Neuronal stem cell (in vitro differentiated cells): ENCODE results near the gene KRT2.

Source experiments
- DNase-seq: peaks from one replicate; pipeline ENCODE4 v3.0.0-alpha.2; 2013; ENCODE audit warnings: low spot score
- H2AFZ ChIP-seq: one replicate; pipeline ENCODE4 v1.6.1; 2013; ENCODE audit warnings: mild to moderate bottlenecking, low read length, inconsistent platforms
- H2AK5ac ChIP-seq: 2 replicates; pipeline ENCODE4 v1.6.1; 2013; ENCODE audit warnings: low read depth, mild to moderate bottlenecking, inconsistent platforms, low read length, moderate library complexity, mixed read lengths
- H2BK120ac ChIP-seq: 2 replicates; pipeline ENCODE4 v1.6.1; 2013; ENCODE audit warnings: low read depth, mild to moderate bottlenecking, inconsistent platforms, low read length, moderate library complexity, mixed read lengths
- H2BK12ac ChIP-seq: one replicate; pipeline ENCODE4 v1.6.1; 2013; ENCODE audit warnings: low read length, inconsistent platforms
- H2BK15ac ChIP-seq: 2 replicates; pipeline ENCODE4 v1.6.1; 2013; ENCODE audit warnings: mild to moderate bottlenecking, low read length, inconsistent platforms, mixed read lengths
- H2BK5ac ChIP-seq: one replicate; pipeline ENCODE4 v1.6.1; 2013; ENCODE audit warnings: inconsistent platforms, mild to moderate bottlenecking, low read length, moderate library complexity
- H3K14ac ChIP-seq: one replicate; pipeline ENCODE4 v1.6.1; 2013; ENCODE audit warnings: low read length, inconsistent platforms
- H3K18ac ChIP-seq: 2 replicates; pipeline ENCODE4 v1.6.1; 2013; ENCODE audit warnings: low read length, inconsistent platforms
- H3K23ac ChIP-seq: 2 replicates; pipeline ENCODE4 v1.6.1; 2013; ENCODE audit warnings: low read depth, mild to moderate bottlenecking, mixed read lengths, low read length, inconsistent platforms; ENCODE audit not compliant: poor library complexity
- H3K27ac ChIP-seq: replicated peaks from 3 replicates; pipeline ENCODE4 v1.5.1; 2013; ENCODE audit warnings: low read length, inconsistent platforms
- H3K27me3 ChIP-seq, 3 experiments: 2 replicates each; pipeline ENCODE4 v1.6.1; 2013; ENCODE audit warnings: low read length in 3 of 3, mild to moderate bottlenecking in 2 of 3, inconsistent platforms in 1 of 3, low read depth in 1 of 3, mixed read lengths in 1 of 3, moderate library complexity in 1 of 3; ENCODE audit not compliant: control insufficient read depth in 3 of 3, insufficient read depth in 3 of 3
- H3K36me3 ChIP-seq, 2 donors: replicated peaks in 1 of 2; 2 replicates each; pipeline ENCODE4 v1.6.1; 2013; ENCODE audit warnings: low read length in 2 of 2; ENCODE audit not compliant: control insufficient read depth in 2 of 2, insufficient read depth in 2 of 2
- H3K4ac ChIP-seq: 2 replicates; pipeline ENCODE4 v1.6.1; 2013; ENCODE audit warnings: inconsistent platforms, mild to moderate bottlenecking, low read length, moderate library complexity
- H3K4me1 ChIP-seq, 2 donors: 1 replicate in 1 of 2; 2 replicates in 1 of 2; pipeline ENCODE4 v1.6.1; 2013; ENCODE audit warnings: low read length in 2 of 2, low read depth in 1 of 2; ENCODE audit not compliant: control insufficient read depth in 2 of 2, insufficient read depth in 1 of 2
- H3K4me2 ChIP-seq: one replicate; pipeline ENCODE4 v1.6.1; 2013; ENCODE audit warnings: mild to moderate bottlenecking, low read length, inconsistent platforms; ENCODE audit not compliant: insufficient read depth, poor library complexity, severe bottlenecking
- H3K4me3 ChIP-seq, 2 donors: 2 replicates each; pipeline ENCODE4 v1.5.1; 2013; ENCODE audit warnings: low read length in 2 of 2, mild to moderate bottlenecking in 2 of 2, inconsistent platforms in 1 of 2, moderate library complexity in 1 of 2
- H3K79me1 ChIP-seq: one replicate; pipeline ENCODE4 v1.6.1; 2013; ENCODE audit warnings: low read depth, mild to moderate bottlenecking, inconsistent platforms, low read length, moderate library complexity
- H3K9ac ChIP-seq: one replicate; pipeline ENCODE4 v1.6.1; 2013; ENCODE audit warnings: mild to moderate bottlenecking, low read depth, low read length, inconsistent platforms; ENCODE audit not compliant: poor library complexity
- H3K9me3 ChIP-seq, 2 donors: replicated peaks in 1 of 2; 2 replicates each; pipeline versions ENCODE3 to v1.6.1; 2013; ENCODE audit warnings: low read length in 2 of 2, mild to moderate bottlenecking in 2 of 2, inconsistent platforms in 1 of 2, low read depth in 1 of 2, mixed read lengths in 1 of 2, moderate library complexity in 1 of 2; ENCODE audit not compliant: control insufficient read depth in 2 of 2, insufficient read depth in 1 of 2
- H4K8ac ChIP-seq: one replicate; pipeline ENCODE4 v1.6.1; 2013; ENCODE audit warnings: low read depth, mild to moderate bottlenecking, inconsistent platforms, low read length, moderate library complexity
- H4K91ac ChIP-seq: one replicate; pipeline ENCODE4 v1.6.1; 2013; ENCODE audit warnings: low read length, low read depth, mild to moderate bottlenecking, inconsistent platforms; ENCODE audit not compliant: poor library complexity
- WGBS, 2 donors: extraction: QIAGEN DNeasy Blood & Tissue Kit; methylation state at CpG; one replicate each; pipeline ENCODE4 v1.1.7; 2013; ENCODE audit warnings: missing lambda C conversion rate in 2 of 2, mixed read lengths in 1 of 2; ENCODE audit not compliant: insufficient read length in 2 of 2, insufficient replicate concordance in 1 of 2; ENCODE audit errors: extremely low coverage in 2 of 2; 5-methylcytosine and 5-hydroxymethylcytosine counted together

Gene KRT2

GRCh38 chr12:52694151-52694550, 42.1 kb upstream of the KRT2 start:
- no peak overlapping the region for H3K27ac ChIP-seq
- no peak overlapping the region for H3K23ac ChIP-seq
- no peak overlapping the region for H2AFZ ChIP-seq
- no peak overlapping the region for H3K9ac ChIP-seq
- H3K79me1 ChIP-seq, result no peaks in the 10 kb centered on the region
- H3K4ac ChIP-seq, result no peak overlapping the region
- H3K4me3 ChIP-seq, result no peak overlapping the region
- no peaks in the 10 kb centered on the region for H3K9me3 ChIP-seq
- H3K4me2 ChIP-seq, result no peak overlapping the region
- H2BK120ac ChIP-seq, result no peak overlapping the region
- no peak overlapping the region for H2BK5ac ChIP-seq
- no peak overlapping the region for H2AK5ac ChIP-seq
- H2BK15ac ChIP-seq, result no peak overlapping the region
- no peak overlapping the region for H2BK12ac ChIP-seq
- H4K91ac ChIP-seq, result no peak overlapping the region
- no CpG with 5 or more reads among the region's 6 CpGs for WGBS, 2 donors
- peaks cover 0 to 41% (median 7%) of the 10 kb centered on the region in 3 experiments for H3K27me3 ChIP-seq
- no peak overlapping the region for H4K8ac ChIP-seq
- H3K18ac ChIP-seq, result no peak overlapping the region
- peaks cover 0 to 17% of the 10 kb centered on the region in 2 donors for H3K4me1 ChIP-seq
- H3K14ac ChIP-seq, result no peak overlapping the region
- no peaks in the 10 kb centered on the region for H3K36me3 ChIP-seq
- no peak for DNase-seq

DNA sequence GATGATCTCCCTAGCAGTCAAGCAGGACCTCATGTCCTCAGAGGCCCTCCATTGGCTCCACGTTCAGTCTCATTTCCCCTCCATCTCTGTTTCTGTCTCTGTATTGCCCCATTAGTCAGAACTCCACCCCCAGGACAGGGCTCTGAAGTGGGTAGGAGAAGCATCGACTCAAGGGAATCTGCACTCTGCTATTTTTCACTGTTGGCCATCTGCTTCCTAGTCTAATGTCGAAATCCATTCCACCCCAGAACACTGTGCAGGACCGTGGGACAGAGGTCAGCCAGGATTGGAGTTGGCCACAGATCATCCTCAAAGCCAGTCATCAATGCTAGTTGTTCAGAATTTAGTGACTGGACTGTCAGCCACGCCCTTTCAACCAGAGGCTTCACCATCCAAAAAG, 41.2 kb upstream of the KRT2 start:
- H2BK5ac ChIP-seq, result no peak overlapping the region
- no peaks in the 10 kb centered on the region for H3K79me1 ChIP-seq
- no peak overlapping the region for H3K14ac ChIP-seq
- no peak overlapping the region for H3K4me3 ChIP-seq
- H3K9ac ChIP-seq, result no peak overlapping the region
- no peak overlapping the region for H2AFZ ChIP-seq
- no peak overlapping the region for H3K4me2 ChIP-seq
- H3K4me1 ChIP-seq, result peaks cover 0 to 13% of the 10 kb centered on the region in 2 donors
- H2BK12ac ChIP-seq, result peak overlapping the region; percentile 61
- H3K18ac ChIP-seq, result no peak overlapping the region
- H3K27ac ChIP-seq, result no peak overlapping the region
- no peak overlapping the region for H2BK120ac ChIP-seq
- no peak for DNase-seq
- peaks cover 0 to 41% (median 7%) of the 10 kb centered on the region in 3 experiments for H3K27me3 ChIP-seq
- H3K4ac ChIP-seq, result no peak overlapping the region
- H3K36me3 ChIP-seq, result no peaks in the 10 kb centered on the region
- WGBS, 2 donors, result no CpG with 5 or more reads among the region's 5 CpGs
- peak overlapping the region; percentile 51 for H2AK5ac ChIP-seq
- H4K91ac ChIP-seq, result no peak overlapping the region
- H2BK15ac ChIP-seq, result no peak overlapping the region
- H3K9me3 ChIP-seq, result no peaks in the 10 kb centered on the region
- no peak overlapping the region for H4K8ac ChIP-seq
- peak overlapping the region; percentile 28 for H3K23ac ChIP-seq

DNA sequence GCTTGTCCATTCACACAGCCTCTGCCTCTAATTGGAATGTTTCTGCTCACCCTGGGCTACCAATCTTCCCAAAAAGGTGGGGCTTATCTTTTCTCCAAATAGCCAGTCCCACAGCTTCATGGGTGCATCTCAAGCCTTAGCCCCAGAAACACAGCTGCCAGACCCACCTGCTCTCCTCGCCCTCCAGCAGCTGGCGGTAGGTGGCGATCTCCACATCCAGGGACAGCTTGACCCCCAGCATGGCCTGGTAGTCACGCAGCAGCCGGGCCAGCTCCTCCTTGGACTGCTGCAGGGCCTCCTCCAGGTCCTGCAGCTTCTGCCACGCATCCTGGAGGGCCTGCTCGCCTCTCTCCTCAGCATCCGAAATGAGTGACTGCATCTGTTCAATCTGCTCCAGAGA, 40.2 kb upstream of the KRT2 start:
- H2BK120ac ChIP-seq, result no peak overlapping the region

GRCh38 chr12:52691841-52692150, 39.8 kb upstream of the KRT2 start:
- H3K23ac ChIP-seq, result no peak overlapping the region
- peaks cover 0 to 13% of the 10 kb centered on the region in 2 donors for H3K4me1 ChIP-seq
- H3K79me1 ChIP-seq, result no peaks in the 10 kb centered on the region
- no peak overlapping the region for H3K9ac ChIP-seq
- H4K91ac ChIP-seq, result no peak overlapping the region
- no CpG with 5 or more reads among the region's 2 CpGs for WGBS, 2 donors
- no peak overlapping the region for H2BK5ac ChIP-seq
- H3K27me3 ChIP-seq, result peaks cover 0 to 44% (median 10%) of the 10 kb centered on the region in 3 experiments
- H2BK15ac ChIP-seq, result no peak overlapping the region
- H3K36me3 ChIP-seq, result no peaks in the 10 kb centered on the region
- no peak overlapping the region for H2BK120ac ChIP-seq
- H3K14ac ChIP-seq, result no peak overlapping the region
- DNase-seq, result no peak
- H3K18ac ChIP-seq, result no peak overlapping the region
- no peak overlapping the region for H3K27ac ChIP-seq
- H3K4me2 ChIP-seq, result no peak overlapping the region
- no peak overlapping the region for H3K4me3 ChIP-seq
- H2BK12ac ChIP-seq, result no peak overlapping the region
- H2AFZ ChIP-seq, result no peak overlapping the region
- no peak overlapping the region for H4K8ac ChIP-seq
- no peak overlapping the region for H3K4ac ChIP-seq
- no peaks in the 10 kb centered on the region for H3K9me3 ChIP-seq
- no peak overlapping the region for H2AK5ac ChIP-seq

More for the DNA sequence above, 40.2 kb upstream of the KRT2 start:
- Histone ChIP-seq H2AK5ac (peak overlapping the region; percentile 51), H3K4me3 (no peak overlapping the region), H3K4ac (no peak overlapping the region), H3K36me3 (no peaks in the 10 kb centered on the region), H3K4me2 (no peak overlapping the region), H3K79me1 (no peaks in the 10 kb centered on the region), H3K9ac (no peak overlapping the region), H3K27ac (no peak overlapping the region), H2BK12ac (no peak overlapping the region), H3K4me1 (peaks cover 0 to 13% of the 10 kb centered on the region in 2 donors), H2AFZ (no peak overlapping the region), H3K9me3 (no peaks in the 10 kb centered on the region), H3K18ac (peak overlapping the region; percentile 54), H3K14ac (no peak overlapping the region), H3K27me3 (peaks cover 0 to 44% (median 10%) of the 10 kb centered on the region in 3 experiments), H3K23ac (no peak overlapping the region), H4K8ac (no peak overlapping the region), H2BK5ac (no peak overlapping the region), H2BK15ac (peak overlapping the region; percentile 72), H4K91ac (no peak overlapping the region)
- no peak for DNase-seq
- no CpG with 5 or more reads among the region's 8 CpGs for WGBS, 2 donors
